ENCODE measurements around the gene FAM13A. TPM values are rescaled to one million over a fixed set of nuclear protein-coding genes. Genes with fewer than 3 reads are reported as not detected.

FAM13A gene
- total and polyA plus RNA-seq, 4 experiments from 2014 or later = 9.6 to 19.7 (median 13.0) TPM

DNA sequence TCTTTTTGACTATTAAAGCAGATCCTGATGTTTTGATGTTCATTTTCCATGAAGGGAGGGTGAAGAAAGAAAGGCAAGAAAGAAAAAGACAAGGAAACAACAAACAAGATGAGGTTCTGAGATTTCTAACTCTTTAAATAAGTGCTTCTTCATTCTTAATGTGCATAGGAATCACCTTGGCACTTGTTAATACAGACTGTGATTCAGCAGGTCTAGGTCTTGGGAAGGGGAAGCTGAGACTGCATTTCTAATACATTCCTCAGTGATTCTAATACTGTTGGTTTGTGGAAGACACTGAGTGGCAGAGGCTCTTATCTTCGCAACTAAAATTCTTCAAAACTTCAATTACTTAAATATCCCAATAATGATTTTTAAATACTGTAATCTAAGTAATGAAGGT is 264.2 kb downstream of the FAM13A start:
- no peak overlapping the region for H3K4me3 Mint-ChIP-seq
- H3K27ac ChIP-seq (ENCODE audit: low read depth, low read length) = no peak overlapping the region
- H3K27me3 Mint-ChIP-seq = no peaks in the 10 kb centered on the region
- H3K4me3 ChIP-seq (ENCODE audit: low read length in 2 of 2) = no peak overlapping the region
- H3K36me3 ChIP-seq (ENCODE audit: insufficient read depth, low read length) = no peaks in the 10 kb centered on the region
- H3K36me3 Mint-ChIP-seq = peaks cover 9 to 23% of the 10 kb centered on the region in 2 donors
- peak overlapping the region in 1 of 7 donors; percentile 60 for H3K27ac Mint-ChIP-seq
- H3K9me3 Mint-ChIP-seq = peaks cover 0 to 3% (median 0%) of the 10 kb centered on the region in 8 donors
- H3K27me3 ChIP-seq (ENCODE audit: insufficient read depth, low read length) = no peaks in the 10 kb centered on the region
- ChIA-PET CTCF (ENCODE audit: partially characterized antibody) (interaction anchor here (1.0 kb wide), 1 partner anchor 231 kb away, joined by 3 read pairs; no protein-coding TSS in a partner anchor), POLR2A (ENCODE audit: partially characterized antibody) (no interaction called here)
- H3K4me1 Mint-ChIP-seq = peaks cover 0 to 9% (median 8%) of the 10 kb centered on the region in 4 donors
- no peaks in the 10 kb centered on the region for H3K4me1 ChIP-seq (ENCODE audit: insufficient read depth, low read length)
- H3K9me3 ChIP-seq (ENCODE audit: control insufficient read depth in 1 of 2, low read length in 2 of 2) = no peaks in the 10 kb centered on the region
- intact Hi-C loops (cut with micrococcal nuclease) = no loop called here
- no peak for DNase-seq

DNA sequence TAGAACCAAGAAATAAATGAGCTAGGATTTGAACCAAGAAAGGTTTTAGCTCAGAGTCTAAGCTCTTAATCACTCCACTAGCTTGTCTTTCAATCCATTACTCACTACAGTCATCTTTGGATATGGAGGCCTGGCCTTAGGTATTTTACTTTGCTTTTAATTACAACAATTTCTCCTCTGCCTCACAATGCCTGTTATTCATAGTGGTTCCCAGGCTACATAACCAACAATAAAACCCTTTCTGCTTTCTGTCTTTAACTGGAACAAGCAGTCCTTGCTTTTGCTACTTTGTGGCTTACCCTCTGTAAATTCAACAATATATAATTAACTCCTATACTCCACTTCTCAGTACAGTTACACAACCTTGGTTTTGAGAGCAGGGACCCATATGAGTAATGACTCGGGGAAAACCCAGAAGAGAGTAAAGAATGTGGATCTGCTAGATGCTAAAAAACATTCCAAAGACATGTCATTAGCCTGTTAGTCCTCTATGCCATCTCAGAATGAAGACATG is 264.7 kb downstream of the FAM13A start:
- no peaks in the 10 kb centered on the region for H3K4me1 ChIP-seq (ENCODE audit: insufficient read depth, low read length)
- H3K27me3 Mint-ChIP-seq = no peaks in the 10 kb centered on the region
- intact Hi-C loops (cut with micrococcal nuclease) = no loop called here
- H3K36me3 Mint-ChIP-seq = peaks cover 10 to 23% of the 10 kb centered on the region in 2 donors
- no peaks in the 10 kb centered on the region for H3K36me3 ChIP-seq (ENCODE audit: insufficient read depth, low read length)
- no peaks in the 10 kb centered on the region for H3K9me3 Mint-ChIP-seq
- H3K27ac ChIP-seq (ENCODE audit: low read depth, low read length) = no peak overlapping the region
- peak overlapping the region in 1 of 7 donors; percentile 60 for H3K27ac Mint-ChIP-seq
- no peak for DNase-seq
- no peak overlapping the region for H3K4me3 Mint-ChIP-seq
- H3K27me3 ChIP-seq (ENCODE audit: insufficient read depth, low read length) = no peaks in the 10 kb centered on the region
- H3K9me3 ChIP-seq (ENCODE audit: control insufficient read depth in 1 of 2, low read length in 2 of 2) = no peaks in the 10 kb centered on the region
- POLR2A ChIA-PET (ENCODE audit: partially characterized antibody) = no interaction called here
- CTCF ChIA-PET (ENCODE audit: partially characterized antibody) = interaction anchor here (1.0 to 3.2 kb wide), 3 partner anchors 231 to 265 kb away, joined by 3 to 18 read pairs (median 5); no protein-coding TSS in a partner anchor
- no peak overlapping the region for H3K4me3 ChIP-seq (ENCODE audit: low read length in 2 of 2)
- H3K4me1 Mint-ChIP-seq = peaks cover 0 to 9% (median 8%) of the 10 kb centered on the region in 4 donors

DNA sequence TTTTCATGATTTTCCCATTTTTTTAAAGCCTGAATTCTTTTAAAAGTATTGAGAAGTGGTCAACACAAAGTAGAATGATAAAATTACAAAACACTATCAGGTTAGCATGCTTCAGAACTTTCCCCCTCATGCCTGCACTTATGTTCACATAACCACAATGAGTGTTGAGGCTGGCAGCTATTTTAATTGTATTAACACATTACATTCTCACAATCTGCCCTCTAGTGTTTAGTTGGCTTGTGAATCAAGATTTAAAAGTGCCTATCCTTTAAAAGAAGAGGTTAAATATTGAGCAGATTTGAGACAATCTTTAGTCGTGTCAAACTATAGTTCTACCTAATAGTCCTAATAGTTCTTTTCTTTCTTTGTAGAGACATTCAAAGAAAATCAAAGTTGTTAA is 265.7 kb downstream of the FAM13A start:
- no peaks in the 10 kb centered on the region for H3K36me3 ChIP-seq (ENCODE audit: insufficient read depth, low read length)
- POLR2A ChIA-PET (ENCODE audit: partially characterized antibody) = no interaction called here
- intact Hi-C loops (cut with micrococcal nuclease) = loop anchor here (2.0 kb wide), 1 partner anchor 252 kb away; no protein-coding TSS in a partner anchor
- DNase-seq = no peak
- no peak overlapping the region for H3K4me3 Mint-ChIP-seq
- no peaks in the 10 kb centered on the region for H3K4me1 ChIP-seq (ENCODE audit: insufficient read depth, low read length)
- peaks cover 0 to 9% (median 8%) of the 10 kb centered on the region in 4 donors for H3K4me1 Mint-ChIP-seq
- no peaks in the 10 kb centered on the region for H3K9me3 ChIP-seq (ENCODE audit: control insufficient read depth in 1 of 2, low read length in 2 of 2)
- H3K27ac Mint-ChIP-seq = no peak overlapping the region
- no peaks in the 10 kb centered on the region for H3K9me3 Mint-ChIP-seq
- peaks cover 10 to 21% of the 10 kb centered on the region in 2 donors for H3K36me3 Mint-ChIP-seq
- H3K27me3 ChIP-seq (ENCODE audit: insufficient read depth, low read length) = no peaks in the 10 kb centered on the region
- CTCF ChIA-PET (ENCODE audit: partially characterized antibody) = interaction anchor here (1.7 to 3.2 kb wide), 3 partner anchors 232 to 264 kb away, joined by 5 to 18 read pairs (median 8); no protein-coding TSS in a partner anchor
- H3K27me3 Mint-ChIP-seq = no peaks in the 10 kb centered on the region
- H3K27ac ChIP-seq (ENCODE audit: low read depth, low read length) = no peak overlapping the region
- no peak overlapping the region for H3K4me3 ChIP-seq (ENCODE audit: low read length in 2 of 2)

GRCh38 chr4:88788895-88789294 is 268.1 kb downstream of the FAM13A start:
- no peak overlapping the region for H3K27ac Mint-ChIP-seq

GRCh38 chr4:88788424-88788823 is 268.6 kb downstream of the FAM13A start:
- Histone ChIP-seq H3K4me3 (ENCODE audit: low read length in 2 of 2) (no peak overlapping the region), H3K27ac (ENCODE audit: low read depth, low read length) (no peak overlapping the region), H3K4me1 (ENCODE audit: insufficient read depth, low read length) (no peaks in the 10 kb centered on the region), H3K36me3 (ENCODE audit: insufficient read depth, low read length) (no peaks in the 10 kb centered on the region), H3K27me3 (ENCODE audit: insufficient read depth, low read length) (no peaks in the 10 kb centered on the region), H3K9me3 (ENCODE audit: control insufficient read depth in 1 of 2, low read length in 2 of 2) (no peaks in the 10 kb centered on the region)
- H3K4me1 Mint-ChIP-seq = peaks cover 0 to 9% (median 7%) of the 10 kb centered on the region in 4 donors
- no peaks in the 10 kb centered on the region for H3K9me3 Mint-ChIP-seq
- H3K36me3 Mint-ChIP-seq = peaks cover 25 to 36% of the 10 kb centered on the region in 2 donors
- intact Hi-C loops (cut with micrococcal nuclease) = no loop called here
- no peak overlapping the region for H3K27ac Mint-ChIP-seq
- CTCF ChIA-PET (ENCODE audit: partially characterized antibody) = no interaction called here
- no peak overlapping the region for H3K4me3 Mint-ChIP-seq
- no peaks in the 10 kb centered on the region for H3K27me3 Mint-ChIP-seq
- POLR2A ChIA-PET (ENCODE audit: partially characterized antibody) = no interaction called here
- DNase-seq = no peak

More at GRCh38 chr4:88788895-88789294, 268.1 kb downstream of the FAM13A start:
- no peaks in the 10 kb centered on the region for H3K9me3 Mint-ChIP-seq
- H3K4me1 Mint-ChIP-seq = peaks cover 0 to 9% (median 7%) of the 10 kb centered on the region in 4 donors
- no peaks in the 10 kb centered on the region for H3K27me3 ChIP-seq (ENCODE audit: insufficient read depth, low read length)
- H3K9me3 ChIP-seq (ENCODE audit: control insufficient read depth in 1 of 2, low read length in 2 of 2) = no peaks in the 10 kb centered on the region
- no peak for DNase-seq
- no peak overlapping the region for H3K4me3 ChIP-seq (ENCODE audit: low read length in 2 of 2)
- H3K36me3 ChIP-seq (ENCODE audit: insufficient read depth, low read length) = no peaks in the 10 kb centered on the region
- no peak overlapping the region for H3K4me3 Mint-ChIP-seq
- peaks cover 22 to 33% of the 10 kb centered on the region in 2 donors for H3K36me3 Mint-ChIP-seq
- intact Hi-C loops (cut with micrococcal nuclease) = no loop called here
- ChIA-PET CTCF (ENCODE audit: partially characterized antibody) (no interaction called here), POLR2A (ENCODE audit: partially characterized antibody) (no interaction called here)
- no peaks in the 10 kb centered on the region for H3K4me1 ChIP-seq (ENCODE audit: insufficient read depth, low read length)
- no peak overlapping the region for H3K27ac ChIP-seq (ENCODE audit: low read depth, low read length)
- H3K27me3 Mint-ChIP-seq = no peaks in the 10 kb centered on the region

GRCh38 chr4:88786011-88786410 is 271.0 kb downstream of the FAM13A start:
- H3K4me1 Mint-ChIP-seq = no peaks in the 10 kb centered on the region
- POLR2A ChIA-PET (ENCODE audit: partially characterized antibody) = no interaction called here

DNA sequence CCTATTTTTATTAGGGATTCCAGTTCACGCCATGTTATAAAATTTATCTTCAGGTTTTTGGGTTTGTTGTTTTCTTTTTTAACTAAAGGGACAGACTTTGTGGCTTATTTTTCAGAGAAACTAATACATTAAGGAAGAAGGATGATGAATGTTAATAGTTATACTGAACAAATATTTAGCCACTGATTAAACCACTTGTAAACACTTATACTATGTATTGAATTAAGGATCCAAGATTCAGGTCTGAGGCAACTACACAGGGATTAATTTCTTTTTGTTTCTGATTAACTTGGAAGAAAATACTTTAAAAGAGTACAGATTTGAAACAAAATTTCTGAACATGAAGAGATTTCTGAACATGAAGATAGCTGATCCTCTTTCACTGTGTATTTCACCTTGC is 276.6 kb downstream of the FAM13A start:
- H3K27ac ChIP-seq (ENCODE audit: low read depth, low read length) = no peak overlapping the region
- Mint-ChIP-seq H3K27me3 (no peaks in the 10 kb centered on the region), H3K9me3 (no peaks in the 10 kb centered on the region), H3K36me3 (peaks cover 18% of the 10 kb centered on the region in 2 donors), H3K27ac (no peak overlapping the region), H3K4me3 (no peak overlapping the region), H3K4me1 (no peaks in the 10 kb centered on the region)
- H3K36me3 ChIP-seq (ENCODE audit: insufficient read depth, low read length) = no peaks in the 10 kb centered on the region
- ChIA-PET POLR2A (ENCODE audit: partially characterized antibody) (no interaction called here), CTCF (ENCODE audit: partially characterized antibody) (interaction anchor here (0.7 kb wide), 1 partner anchor 807 kb away, joined by 3 read pairs; no protein-coding TSS in a partner anchor)
- no peaks in the 10 kb centered on the region for H3K27me3 ChIP-seq (ENCODE audit: insufficient read depth, low read length)
- H3K4me3 ChIP-seq (ENCODE audit: low read length in 2 of 2) = no peak overlapping the region
- H3K9me3 ChIP-seq (ENCODE audit: control insufficient read depth in 1 of 2, low read length in 2 of 2) = no peaks in the 10 kb centered on the region
- intact Hi-C loops (cut with micrococcal nuclease) = no loop called here
- DNase-seq = no peak
- H3K4me1 ChIP-seq (ENCODE audit: insufficient read depth, low read length) = no peaks in the 10 kb centered on the region

More at GRCh38 chr4:88786011-88786410, 271.0 kb downstream of the FAM13A start:
- no peak for DNase-seq
- Histone ChIP-seq H3K27ac (ENCODE audit: low read depth, low read length) (no peak overlapping the region), H3K27me3 (ENCODE audit: insufficient read depth, low read length) (no peaks in the 10 kb centered on the region), H3K4me3 (ENCODE audit: low read length in 2 of 2) (no peak overlapping the region), H3K4me1 (ENCODE audit: insufficient read depth, low read length) (no peaks in the 10 kb centered on the region), H3K9me3 (ENCODE audit: control insufficient read depth in 1 of 2, low read length in 2 of 2) (no peaks in the 10 kb centered on the region), H3K36me3 (ENCODE audit: insufficient read depth, low read length) (no peaks in the 10 kb centered on the region)
- CTCF ChIA-PET (ENCODE audit: partially characterized antibody) = interaction anchor here (0.9 to 1.3 kb wide), 2 partner anchors 246 to 274 kb away, joined by 3 to 5 read pairs; no protein-coding TSS in a partner anchor
- H3K27me3 Mint-ChIP-seq = no peaks in the 10 kb centered on the region
- H3K27ac Mint-ChIP-seq = no peak overlapping the region
- peaks cover 26 to 36% of the 10 kb centered on the region in 2 donors for H3K36me3 Mint-ChIP-seq
- no peak overlapping the region for H3K4me3 Mint-ChIP-seq
- intact Hi-C loops (cut with micrococcal nuclease) = no loop called here
- no peaks in the 10 kb centered on the region for H3K9me3 Mint-ChIP-seq

Data from CD4-positive, alpha-beta memory T cell (primary cell).